AG09309 (cell line): ENCODE data around the gene ATM.
A peak's percentile ranks its signal among the peaks of the same experiment; 100 is the strongest.

Experiments used
- DNase-seq: peaks from one replicate; pipeline ENCODE4 v3.0.0-alpha.2; 2010; ENCODE audit warnings: low read depth
- H3K4me3 ChIP-seq: 2 replicates; pipeline ENCODE4 v1.5.1; 2011; ENCODE audit warnings: mild to moderate bottlenecking, low read depth, low read length, moderate library complexity; ENCODE audit not compliant: control insufficient read depth
- TF ChIP-seq, protein P1 (sequence below): IDR thresholded peaks from 2 replicates; pipeline ENCODE4 v1.5.1; 2011; ENCODE audit warnings: mild to moderate bottlenecking, low read depth, low read length, inconsistent platforms; ENCODE audit not compliant: insufficient read depth, control insufficient read depth; ENCODE audit errors: missing control alignments

ATM gene

DNA sequence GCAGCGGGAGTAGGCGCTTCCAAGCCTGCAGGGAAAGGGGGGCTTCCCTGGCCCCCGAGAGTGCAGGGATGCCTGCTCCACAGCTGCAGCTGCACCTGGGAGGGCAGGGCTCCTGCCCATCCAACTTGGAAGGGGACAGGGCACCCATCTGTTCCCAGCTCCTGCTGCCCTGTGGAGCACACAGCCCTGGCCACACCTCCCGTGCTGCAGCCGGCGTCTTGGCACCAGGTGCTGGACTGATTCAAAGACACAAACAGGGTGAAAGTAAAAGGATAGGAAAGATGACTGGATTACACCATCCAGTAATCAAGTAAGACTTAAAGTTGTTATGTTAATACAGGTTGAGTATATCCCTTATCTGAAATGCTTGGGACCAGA, 15.2 kb upstream of the ATM start:
- H3K4me3 ChIP-seq, result no peak overlapping the region
- TF ChIP-seq, protein P1, sequence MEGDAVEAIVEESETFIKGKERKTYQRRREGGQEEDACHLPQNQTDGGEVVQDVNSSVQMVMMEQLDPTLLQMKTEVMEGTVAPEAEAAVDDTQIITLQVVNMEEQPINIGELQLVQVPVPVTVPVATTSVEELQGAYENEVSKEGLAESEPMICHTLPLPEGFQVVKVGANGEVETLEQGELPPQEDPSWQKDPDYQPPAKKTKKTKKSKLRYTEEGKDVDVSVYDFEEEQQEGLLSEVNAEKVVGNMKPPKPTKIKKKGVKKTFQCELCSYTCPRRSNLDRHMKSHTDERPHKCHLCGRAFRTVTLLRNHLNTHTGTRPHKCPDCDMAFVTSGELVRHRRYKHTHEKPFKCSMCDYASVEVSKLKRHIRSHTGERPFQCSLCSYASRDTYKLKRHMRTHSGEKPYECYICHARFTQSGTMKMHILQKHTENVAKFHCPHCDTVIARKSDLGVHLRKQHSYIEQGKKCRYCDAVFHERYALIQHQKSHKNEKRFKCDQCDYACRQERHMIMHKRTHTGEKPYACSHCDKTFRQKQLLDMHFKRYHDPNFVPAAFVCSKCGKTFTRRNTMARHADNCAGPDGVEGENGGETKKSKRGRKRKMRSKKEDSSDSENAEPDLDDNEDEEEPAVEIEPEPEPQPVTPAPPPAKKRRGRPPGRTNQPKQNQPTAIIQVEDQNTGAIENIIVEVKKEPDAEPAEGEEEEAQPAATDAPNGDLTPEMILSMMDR, result no peak
- no peak for DNase-seq

DNA sequence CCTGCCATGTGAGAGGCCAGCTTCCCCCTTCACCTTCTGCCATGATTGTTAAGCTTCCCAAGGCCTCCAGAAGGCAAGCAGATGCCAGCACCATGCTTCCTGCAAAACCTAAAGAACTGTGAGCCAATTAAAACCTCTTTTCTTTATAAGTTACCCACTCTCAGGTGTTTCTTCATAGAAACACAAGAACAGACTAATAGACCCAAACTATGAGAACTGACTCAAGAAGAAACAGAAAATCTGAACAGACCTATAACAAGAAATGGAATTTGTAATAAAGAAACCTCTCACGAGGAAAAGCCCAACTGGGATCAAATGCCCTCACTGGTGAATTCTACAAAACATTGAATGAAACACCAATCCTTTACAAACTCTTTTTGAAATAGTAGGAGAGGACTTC, 12.4 kb upstream of the ATM start:
- DNase-seq, result no peak
- TF ChIP-seq, protein P1, result no peak
- H3K4me3 ChIP-seq, result no peak overlapping the region

DNA sequence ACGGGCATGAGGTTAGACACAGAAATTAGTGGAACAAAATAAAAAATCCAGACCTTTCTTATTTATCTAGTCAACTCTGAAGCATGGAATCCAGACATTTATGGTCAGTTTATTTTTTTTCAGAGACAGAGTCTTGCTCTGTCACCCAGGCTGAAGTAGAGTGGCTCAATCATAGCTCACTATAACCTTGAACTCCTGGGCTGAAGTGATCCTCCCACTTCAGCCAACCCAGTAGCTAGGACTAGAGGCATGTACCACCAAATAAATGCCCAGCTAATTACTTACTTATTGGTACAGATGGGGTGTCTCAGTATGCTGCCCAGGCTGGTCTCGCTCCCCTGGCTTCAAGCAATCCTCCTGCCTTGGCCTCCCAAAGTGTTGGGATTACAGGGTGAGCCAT, 9.1 kb upstream of the ATM start:
- H3K4me3 ChIP-seq, result no peak overlapping the region
- no peak for DNase-seq
- TF ChIP-seq, protein P1, result no peak

DNA sequence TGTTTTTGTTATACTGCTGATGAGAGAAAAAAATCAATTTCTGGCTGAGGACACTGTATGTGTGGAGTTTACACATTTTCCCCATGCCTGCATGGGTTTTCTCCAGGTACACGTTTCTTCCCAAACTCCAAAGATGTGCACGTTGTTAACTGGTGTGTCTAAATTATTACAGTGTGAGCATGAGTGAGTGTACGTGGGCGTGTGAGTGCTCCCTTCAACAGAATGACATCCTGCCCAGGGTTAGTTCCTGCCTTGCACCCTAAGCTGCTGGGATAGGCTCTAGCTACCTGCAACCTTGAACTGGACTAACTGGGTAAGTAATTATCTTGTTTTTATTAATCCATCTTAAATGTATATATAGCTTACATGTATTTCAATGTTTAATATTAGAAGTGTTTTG, 5.9 kb upstream of the ATM start:
- no peak for DNase-seq
- H3K4me3 ChIP-seq, result no peak overlapping the region
- TF ChIP-seq, protein P1, result no peak

DNA sequence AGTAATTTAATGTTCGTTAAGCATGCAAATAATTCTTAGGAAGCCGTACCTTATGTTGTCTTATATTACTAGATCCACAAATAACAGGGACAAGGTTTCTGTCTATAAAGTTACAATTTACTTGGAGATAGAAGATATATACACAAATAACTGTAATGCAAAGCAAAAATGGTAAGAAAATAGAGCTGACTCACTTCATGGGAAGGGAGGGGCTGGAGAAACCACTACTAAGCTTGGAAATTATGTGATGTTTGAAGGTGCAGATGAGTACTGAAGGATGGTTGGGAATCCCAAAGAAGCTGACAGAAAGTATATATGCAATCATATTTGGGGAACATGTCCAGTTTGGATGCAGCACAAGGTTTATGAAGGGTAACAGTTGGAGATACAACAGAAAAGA, 4.4 kb upstream of the ATM start:
- no peak overlapping the region for H3K4me3 ChIP-seq
- TF ChIP-seq, protein P1, result no peak
- no peak for DNase-seq

DNA sequence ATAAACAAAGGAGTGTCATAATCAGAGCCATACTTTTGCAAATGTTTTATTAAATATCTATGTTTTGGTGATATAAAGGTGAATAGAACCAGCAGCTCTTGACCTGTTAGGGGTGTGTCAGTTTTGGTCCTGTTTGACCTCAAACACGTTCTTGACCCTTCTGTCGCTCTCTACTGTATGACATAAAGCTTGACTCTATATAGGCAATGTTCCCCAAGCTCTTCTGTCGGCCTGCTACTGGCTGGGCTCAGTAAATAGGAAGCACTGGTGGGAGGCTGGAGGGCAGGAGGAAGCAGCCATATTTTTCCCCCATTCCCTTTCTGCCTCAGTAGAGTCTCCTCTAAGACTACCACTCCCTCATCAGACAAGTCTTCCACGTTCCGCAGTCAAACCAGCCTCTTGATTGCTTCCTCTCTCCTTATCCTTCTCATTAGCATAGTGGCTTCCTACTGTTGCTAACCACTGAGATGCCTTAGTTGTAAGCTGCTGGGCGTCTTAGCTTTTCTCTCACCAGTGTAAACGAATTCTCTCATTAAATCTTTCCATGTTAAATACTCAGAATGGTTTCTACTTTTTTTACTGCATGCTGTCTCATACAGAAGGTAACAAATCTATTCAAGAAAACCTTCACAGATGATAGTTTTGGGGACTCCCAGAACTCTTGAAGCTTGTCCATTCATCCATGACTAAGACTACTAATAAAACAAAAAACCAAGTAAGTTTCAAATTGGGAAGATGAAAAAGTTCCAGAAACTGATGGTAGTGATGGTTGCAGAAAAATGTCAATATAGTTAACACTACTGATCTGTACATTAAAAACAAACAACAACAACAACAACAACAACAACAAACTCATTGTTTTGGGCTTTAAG, 3.7 kb upstream of the ATM start:
- DNase-seq, result no peak
- TF ChIP-seq, protein P1, result no peak
- H3K4me3 ChIP-seq, result no peak overlapping the region

DNA sequence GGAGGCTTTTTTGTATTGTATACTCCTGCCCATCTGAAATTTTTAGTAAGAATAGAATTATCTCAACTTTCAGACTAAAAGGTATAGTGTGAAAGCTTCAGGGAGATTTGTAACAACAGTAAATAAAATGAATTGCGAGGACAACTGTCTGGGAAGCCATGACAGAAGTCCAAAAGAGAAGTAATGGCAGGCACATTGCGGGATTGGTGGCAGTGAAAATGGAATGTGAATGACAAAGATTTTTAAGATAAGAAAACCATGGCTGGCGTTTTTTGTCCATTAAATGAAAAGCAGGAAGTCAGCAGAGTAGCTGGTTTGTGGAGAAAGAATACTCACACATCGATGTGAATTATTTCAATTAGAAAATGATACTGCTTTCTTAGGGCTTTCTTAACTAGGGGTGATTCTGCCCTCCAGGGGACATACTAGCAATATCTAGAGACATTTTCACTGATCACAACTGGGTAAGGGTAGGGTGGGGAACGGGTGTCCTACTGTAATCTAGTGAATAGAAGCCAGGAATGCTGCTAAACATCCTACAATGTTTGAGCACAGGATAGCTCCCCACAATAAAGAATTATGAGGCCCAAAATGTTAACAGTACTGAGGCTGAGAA, 2.0 kb upstream of the ATM start:
- H3K4me3 ChIP-seq, result peak overlapping the region; percentile 86
- no peak for DNase-seq
- TF ChIP-seq, protein P1, result no peak
